ENCODE measurements around the gene ITPR2.
"Not testable (repeated sequence)": the region's sequence is repeated elsewhere in the genome, so short reads cannot be mapped to it uniquely, and the experiment has no call there.

ITPR2 gene

GRCh38 chr12:26839512-26839911 is 6.5 kb upstream of the ITPR2 start:
- DNase-seq (ENCODE audit: low spot score) = no peak
- TF ChIP-seq CTCF (IDR thresholded peaks at IDR 0.05) = no peak
- H3K27ac ChIP-seq = no peak overlapping the region
- no peak overlapping the region for H3K4me3 ChIP-seq

- Histone ChIP-seq H3K4me3 (no peak overlapping the region), H3K27ac (no peak overlapping the region)
- TF ChIP-seq CTCF (IDR thresholded peaks at IDR 0.05) = no peak
- no peak for DNase-seq (ENCODE audit: low spot score)
Observed at GRCh38 chr12:26838888-26839416, 6.0 kb upstream of the ITPR2 start.

GRCh38 chr12:26836201-26836600 is 3.2 kb upstream of the ITPR2 start:
- Histone ChIP-seq H3K27ac (no peak overlapping the region), H3K4me3 (no peak overlapping the region)
- no peak for DNase-seq (ENCODE audit: low spot score)
- no peak for TF ChIP-seq CTCF (IDR thresholded peaks at IDR 0.05)

- H3K27ac ChIP-seq; H3K4me3 ChIP-seq; DNase-seq (ENCODE audit: low spot score): not testable (repeated sequence)
Observed at GRCh38 chr12:26834503-26835060, 1.6 kb upstream of the ITPR2 start.

GRCh38 chr12:26833743-26834490 is 923 bp upstream of the ITPR2 start:
- TF ChIP-seq CTCF (IDR thresholded peaks at IDR 0.05) = no peak
- H3K4me3 ChIP-seq = peak overlapping the region; percentile 88
- peak overlapping the region in 1 of 2 donors; percentile 94 for H3K27ac ChIP-seq
- no peak for DNase-seq (ENCODE audit: low spot score)

GRCh38 chr12:26831951-26832821 is 808 bp downstream of the ITPR2 start:
- DNase-seq (ENCODE audit: low spot score) = peak; percentile 85
- TF ChIP-seq CTCF (IDR thresholded peaks at IDR 0.05) = no peak
- Histone ChIP-seq H3K27ac (peak overlapping the region; percentile 82 to 94), H3K4me3 (peak overlapping the region; percentile 88)

Measured in coronary artery (tissue), 2 donors.